Suprapubic skin (tissue), 3 donors: ENCODE measurements around the gene CHL1.

Experiments used
- CTCF ChIP-seq, 2 donors: fragments of 200-600 bp in 1 of 2; fragments of 450-650 bp in 1 of 2; sonication (generic) in 1 of 2; IDR thresholded peaks; one replicate each; pipeline ENCODE4 v1.5.1; 2016 to 2019; ENCODE audit warnings: antibody characterized with exemption in 2 of 2, mild to moderate bottlenecking in 1 of 2, moderate library complexity in 1 of 2
- POLR2A ChIP-seq, 2 donors: fragments of 450-650 bp; IDR thresholded peaks; one replicate each; pipeline ENCODE4 v1.6.1; 2017; ENCODE audit warnings: antibody characterized with exemption in 2 of 2, mild to moderate bottlenecking in 2 of 2, moderate library complexity in 2 of 2

- TF ChIP-seq CTCF (IDR thresholded peaks at IDR 0.05): no peak
- no peak for TF ChIP-seq POLR2A (IDR thresholded peaks at IDR 0.05)
Measured at GRCh38 chr3:377158-377561, 180.6 kb downstream of the CHL1 start.
